ENCODE measurements around the gene SASH1.
"Not testable (repeated sequence)": the region's sequence is repeated elsewhere in the genome, so short reads cannot be mapped to it uniquely, and the experiment has no call there.

SASH1 gene

DNA sequence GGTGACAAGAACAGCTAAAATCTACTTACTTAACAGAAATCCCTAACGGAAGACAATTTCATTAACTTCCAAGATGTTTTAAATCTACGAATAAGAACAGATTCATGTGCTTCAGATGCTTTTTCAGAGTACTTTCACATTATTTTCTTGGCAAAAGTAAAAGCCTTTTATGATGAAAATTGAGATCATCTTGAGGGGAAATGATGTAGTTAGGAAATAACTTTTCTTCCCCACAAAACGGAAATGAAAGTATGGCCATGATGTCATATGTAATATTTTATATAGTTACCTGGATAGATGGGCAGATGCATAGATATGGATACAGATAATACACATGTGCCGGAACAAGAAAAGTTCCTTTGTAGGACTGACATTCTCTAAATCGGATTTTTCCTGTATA lies 32.8 kb downstream of the SASH1 start:
- DNase-seq (ENCODE audit: low read depth), result no peak
- TF ChIP-seq, protein P1, sequence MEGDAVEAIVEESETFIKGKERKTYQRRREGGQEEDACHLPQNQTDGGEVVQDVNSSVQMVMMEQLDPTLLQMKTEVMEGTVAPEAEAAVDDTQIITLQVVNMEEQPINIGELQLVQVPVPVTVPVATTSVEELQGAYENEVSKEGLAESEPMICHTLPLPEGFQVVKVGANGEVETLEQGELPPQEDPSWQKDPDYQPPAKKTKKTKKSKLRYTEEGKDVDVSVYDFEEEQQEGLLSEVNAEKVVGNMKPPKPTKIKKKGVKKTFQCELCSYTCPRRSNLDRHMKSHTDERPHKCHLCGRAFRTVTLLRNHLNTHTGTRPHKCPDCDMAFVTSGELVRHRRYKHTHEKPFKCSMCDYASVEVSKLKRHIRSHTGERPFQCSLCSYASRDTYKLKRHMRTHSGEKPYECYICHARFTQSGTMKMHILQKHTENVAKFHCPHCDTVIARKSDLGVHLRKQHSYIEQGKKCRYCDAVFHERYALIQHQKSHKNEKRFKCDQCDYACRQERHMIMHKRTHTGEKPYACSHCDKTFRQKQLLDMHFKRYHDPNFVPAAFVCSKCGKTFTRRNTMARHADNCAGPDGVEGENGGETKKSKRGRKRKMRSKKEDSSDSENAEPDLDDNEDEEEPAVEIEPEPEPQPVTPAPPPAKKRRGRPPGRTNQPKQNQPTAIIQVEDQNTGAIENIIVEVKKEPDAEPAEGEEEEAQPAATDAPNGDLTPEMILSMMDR (conservative IDR thresholded peaks at IDR 0.05; ENCODE audit: control insufficient read depth, insufficient read depth, low read depth, low read length), result no peak
- no peak overlapping the region for H3K4me3 ChIP-seq (ENCODE audit: control insufficient read depth, low read depth, low read length)

DNA sequence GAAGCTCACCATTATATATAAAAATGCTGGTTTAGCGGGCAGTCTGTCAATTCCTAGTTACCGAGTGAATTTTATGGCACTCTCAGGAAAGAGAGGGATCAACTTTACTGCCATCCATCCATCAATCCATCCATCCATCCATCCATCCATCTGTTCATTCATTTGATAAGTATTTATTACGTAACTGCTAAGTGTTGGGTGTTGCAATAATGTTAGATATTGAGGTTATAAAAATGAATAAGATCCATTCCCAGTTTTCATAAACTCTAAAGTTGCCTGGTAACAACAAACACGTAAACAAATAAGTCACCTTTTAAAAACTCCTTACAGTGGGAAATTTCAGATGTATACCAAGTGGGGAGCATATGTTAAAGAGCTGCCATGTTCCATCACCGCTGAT lies 36.8 kb downstream of the SASH1 start:
- DNase-seq (ENCODE audit: low read depth), result no peak
- H3K4me3 ChIP-seq (ENCODE audit: control insufficient read depth, low read depth, low read length), result no peak overlapping the region
- TF ChIP-seq, protein P1 (conservative IDR thresholded peaks at IDR 0.05; ENCODE audit: control insufficient read depth, insufficient read depth, low read depth, low read length), result no peak

DNA sequence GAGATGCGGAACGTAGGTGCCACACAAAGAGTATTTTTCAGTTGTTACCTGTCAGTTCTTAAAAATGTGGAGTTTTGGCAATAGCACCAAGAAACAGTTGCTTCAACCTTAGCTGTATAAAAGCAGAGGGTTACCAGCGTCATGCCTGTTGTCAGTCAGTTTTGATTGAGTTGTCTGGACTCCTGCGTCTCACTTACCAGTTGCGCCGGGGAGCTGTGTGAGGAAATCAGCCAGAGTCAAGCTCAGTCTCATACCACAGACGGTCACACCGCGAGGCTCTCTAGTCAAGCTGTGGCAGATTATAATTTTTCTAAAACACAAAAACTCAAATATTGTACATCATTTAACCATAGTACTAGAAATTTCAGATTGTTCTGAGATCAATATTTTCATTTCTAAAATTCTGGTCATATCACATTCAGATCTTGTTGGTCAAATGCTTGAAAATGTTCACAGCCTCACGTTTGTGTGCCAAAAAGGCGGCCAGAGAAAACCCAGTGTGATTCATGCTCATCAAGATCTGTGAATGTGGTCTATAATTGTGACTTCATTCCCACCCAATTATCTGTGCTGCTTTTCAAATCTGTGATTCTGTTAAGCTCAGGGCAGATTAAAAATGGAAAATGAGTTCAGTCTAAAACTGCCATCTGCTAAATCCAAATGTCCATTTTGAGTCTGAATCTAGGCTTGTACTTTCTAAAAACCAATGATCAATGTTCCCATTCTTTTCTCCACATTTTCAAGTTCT lies 37.5 kb downstream of the SASH1 start:
- H3K4me3 ChIP-seq (ENCODE audit: control insufficient read depth, low read depth, low read length), result no peak overlapping the region
- TF ChIP-seq, protein P1 (conservative IDR thresholded peaks at IDR 0.05; ENCODE audit: control insufficient read depth, insufficient read depth, low read depth, low read length), result no peak
- DNase-seq (ENCODE audit: low read depth), result no peak

DNA sequence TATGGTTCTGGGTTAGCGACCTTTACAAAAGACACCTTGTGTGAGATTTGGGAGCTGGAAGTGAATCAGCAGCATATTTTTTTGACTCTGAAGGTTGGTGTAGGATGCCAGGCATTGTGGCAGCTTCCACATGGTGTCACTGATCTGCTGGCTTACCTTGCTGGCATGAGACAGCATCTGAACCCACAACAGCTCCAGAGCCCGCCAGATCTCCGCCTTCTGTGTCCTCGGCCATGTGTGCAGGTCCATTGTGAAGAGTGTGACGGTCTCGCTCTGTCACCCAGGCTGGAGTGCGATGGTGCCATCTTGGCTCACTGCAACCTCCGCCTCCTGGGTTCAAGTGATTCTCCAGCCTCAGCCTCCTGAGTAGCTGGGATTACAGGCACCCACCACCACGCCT lies 39.4 kb downstream of the SASH1 start:
- DNase-seq (ENCODE audit: low read depth); H3K4me3 ChIP-seq (ENCODE audit: control insufficient read depth, low read depth, low read length): not testable (repeated sequence)

DNA sequence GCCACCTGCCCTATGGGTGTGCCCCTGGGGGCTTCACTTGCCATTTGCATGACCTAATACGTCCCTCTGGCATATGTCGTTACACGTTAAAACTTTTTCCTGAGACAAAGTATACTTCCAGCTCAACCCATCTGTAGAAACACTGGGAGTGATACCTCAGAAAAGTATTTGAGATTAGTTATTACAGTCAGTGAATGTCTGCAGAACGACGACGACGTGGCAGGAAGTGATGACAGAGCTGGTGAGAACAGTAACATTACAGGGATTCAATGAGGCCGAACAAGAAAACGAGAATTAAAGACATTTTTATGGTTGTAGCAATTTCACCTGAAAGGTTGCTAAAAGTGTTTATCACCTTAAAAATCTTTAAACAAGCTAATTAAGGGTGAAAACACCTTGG lies 40.2 kb downstream of the SASH1 start:
- TF ChIP-seq, protein P1 (conservative IDR thresholded peaks at IDR 0.05; ENCODE audit: control insufficient read depth, insufficient read depth, low read depth, low read length), result no peak
- no peak overlapping the region for H3K4me3 ChIP-seq (ENCODE audit: control insufficient read depth, low read depth, low read length)
- DNase-seq (ENCODE audit: low read depth), result no peak

DNA sequence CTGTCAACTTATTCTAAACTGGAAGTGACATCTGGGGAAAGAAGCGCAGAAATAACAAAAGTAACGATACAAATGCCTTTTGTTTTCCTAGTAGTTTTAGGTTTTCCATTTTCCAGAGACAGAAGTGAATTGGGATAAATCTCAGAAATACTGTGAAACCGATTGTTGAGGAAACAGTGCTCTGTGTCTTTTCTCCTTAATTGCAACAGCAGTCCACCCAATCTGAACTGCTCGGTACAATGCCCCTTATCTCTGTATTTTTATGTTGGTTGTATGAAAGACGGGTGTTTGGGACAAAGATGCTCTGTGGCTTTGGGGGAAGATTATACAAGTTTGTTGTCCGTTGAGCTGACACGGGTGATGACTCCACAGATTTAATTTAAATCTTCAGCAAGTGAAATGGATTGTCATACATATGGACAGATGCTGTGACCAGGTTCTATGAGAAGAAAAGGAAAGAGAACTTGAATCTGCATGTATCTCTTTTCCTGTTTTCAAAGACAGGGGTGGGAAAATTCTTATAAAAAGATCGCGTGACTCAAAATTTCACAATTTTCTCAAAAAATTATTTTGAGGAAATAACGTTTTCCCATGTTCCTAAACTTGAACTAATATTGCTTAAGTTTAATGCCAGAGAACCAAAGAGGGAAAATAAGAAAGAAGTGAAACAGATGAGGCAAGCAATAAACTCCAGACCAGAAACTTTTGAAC lies 41.2 kb downstream of the SASH1 start:
- H3K4me3 ChIP-seq (ENCODE audit: control insufficient read depth, low read depth, low read length), result no peak overlapping the region
- DNase-seq (ENCODE audit: low read depth), result no peak
- TF ChIP-seq, protein P1 (conservative IDR thresholded peaks at IDR 0.05; ENCODE audit: control insufficient read depth, insufficient read depth, low read depth, low read length), result no peak

DNA sequence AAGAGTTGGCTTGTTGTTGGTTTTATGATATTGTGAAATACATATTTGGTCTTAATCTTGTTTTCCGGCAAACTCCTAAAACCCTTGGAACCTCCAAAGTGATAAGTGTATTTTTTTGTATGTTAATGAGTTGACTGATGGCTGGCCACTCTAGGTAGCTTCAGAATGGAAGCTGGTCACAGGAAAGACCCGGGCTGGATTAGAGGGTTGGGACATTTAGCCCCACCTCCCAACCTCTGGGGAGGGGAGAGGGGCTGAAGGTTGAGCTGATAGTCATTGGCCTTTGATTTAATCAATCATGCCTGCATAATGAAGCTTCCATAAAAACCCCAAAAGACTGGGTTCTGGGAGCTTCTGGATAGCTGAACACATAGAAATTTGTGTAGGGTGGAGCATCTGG lies 42.7 kb downstream of the SASH1 start:
- DNase-seq (ENCODE audit: low read depth), result no peak
- TF ChIP-seq, protein P1 (conservative IDR thresholded peaks at IDR 0.05; ENCODE audit: control insufficient read depth, insufficient read depth, low read depth, low read length), result no peak
- no peak overlapping the region for H3K4me3 ChIP-seq (ENCODE audit: control insufficient read depth, low read depth, low read length)

Measured in fibroblast of mammary gland (primary cell).